ENCODE results near the gene LTBR.

- no peak for TF ChIP-seq CTCF (conservative IDR thresholded peaks at IDR 0.05)
- TF ChIP-seq EZH2 (IDR thresholded peaks at IDR 0.05; ENCODE audit: low read depth): no peak
Observed at GRCh38 chr12:6393109-6393508, 9.1 kb downstream of the LTBR start.
